Neuron (in vitro differentiated cells): Measurements from ENCODE around the gene PSMA6.
"Not testable (repeated sequence)": the region's sequence is repeated elsewhere in the genome, so short reads cannot be mapped to it uniquely, and the experiment has no call there.

ENCODE experiments used
- H2AFZ ChIP-seq: one replicate; pipeline ENCODE4 v1.6.1; 2013; ENCODE audit warnings: low read depth, mild to moderate bottlenecking, inconsistent platforms, low read length, moderate library complexity
- H3K27me3 ChIP-seq: one replicate; pipeline ENCODE4 v1.6.1; 2013; ENCODE audit warnings: low read length; ENCODE audit not compliant: insufficient read depth
- H3K36me3 ChIP-seq: one replicate; pipeline ENCODE4 v1.6.1; 2013; ENCODE audit warnings: low read length; ENCODE audit not compliant: insufficient read depth
- H3K4me1 ChIP-seq: one replicate; pipeline ENCODE4 v1.6.1; 2013; ENCODE audit warnings: low read length; ENCODE audit not compliant: insufficient read depth
- H3K4me3 ChIP-seq: 2 replicates; pipeline ENCODE4 v1.5.1; 2013; ENCODE audit warnings: mild to moderate bottlenecking, low read length, moderate library complexity
- H3K9me3 ChIP-seq: one replicate; pipeline ENCODE4 v1.6.1; 2013; ENCODE audit warnings: low read length

Gene PSMA6

DNA sequence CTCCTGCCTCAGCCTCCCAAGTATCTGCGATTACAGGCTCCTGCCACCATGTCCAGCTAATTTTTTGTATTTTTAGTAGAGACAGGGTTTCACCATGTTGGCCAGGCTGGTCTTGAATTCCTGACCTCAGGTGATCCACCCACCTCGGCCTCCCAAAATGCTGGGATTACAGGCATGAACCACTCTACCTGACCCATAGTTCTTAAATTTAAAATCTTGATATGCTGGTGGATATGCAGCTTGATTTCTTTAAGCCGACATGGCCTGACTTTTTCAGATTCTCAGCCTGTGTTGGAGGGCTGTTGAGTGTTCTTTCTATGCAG is 44.0 kb downstream of the PSMA6 start:
- H3K9me3 ChIP-seq, H3K27me3 ChIP-seq, H2AFZ ChIP-seq, H3K4me3 ChIP-seq, H3K36me3 ChIP-seq: not testable (repeated sequence)
- peaks cover 26% of the 10 kb centered on the region for H3K4me1 ChIP-seq

DNA sequence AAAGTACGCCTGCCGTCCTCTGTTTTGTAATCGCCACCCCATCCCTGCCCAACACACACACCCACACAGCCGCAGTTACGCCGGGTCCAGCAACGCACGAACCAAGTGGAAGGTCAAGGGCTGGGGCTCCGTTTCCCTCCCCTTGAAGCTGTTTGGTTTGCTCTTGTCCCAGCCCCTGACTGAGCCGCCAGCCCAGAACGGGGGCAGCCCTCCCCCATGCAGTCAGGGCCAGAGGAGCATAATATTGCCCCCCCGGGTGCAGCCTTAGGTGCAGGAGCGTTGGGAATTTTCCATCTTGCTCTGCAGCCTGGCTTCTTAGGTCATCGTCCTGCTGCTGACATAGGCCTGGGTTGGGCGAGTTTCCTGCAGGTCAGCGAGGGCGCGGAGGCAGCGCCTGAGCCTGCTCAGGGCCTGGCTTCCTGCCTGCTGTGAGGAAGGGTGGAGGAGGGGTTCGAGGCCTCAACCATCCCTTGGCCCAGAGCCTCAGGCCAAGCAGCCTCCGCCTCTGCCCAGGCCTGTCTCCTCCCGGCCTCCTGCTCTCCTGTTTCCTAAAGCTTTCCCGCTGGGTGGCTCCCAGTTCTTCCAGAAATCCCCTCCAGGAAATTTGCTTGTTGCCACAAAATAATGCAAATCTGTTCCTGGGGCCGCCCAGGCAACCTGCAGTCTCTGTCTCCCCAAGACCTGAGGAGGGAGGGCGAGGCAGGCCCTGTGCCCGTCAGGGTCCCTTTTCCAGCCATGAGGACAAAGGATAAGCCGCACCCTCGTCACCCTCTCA is 44.5 kb downstream of the PSMA6 start:
- H2AFZ ChIP-seq = no peak overlapping the region
- H3K36me3 ChIP-seq = no peaks in the 10 kb centered on the region
- no peak overlapping the region for H3K4me3 ChIP-seq
- H3K9me3 ChIP-seq = no peaks in the 10 kb centered on the region
- H3K27me3 ChIP-seq = no peaks in the 10 kb centered on the region
- H3K4me1 ChIP-seq = peaks cover 26% of the 10 kb centered on the region

- Histone ChIP-seq H3K36me3 (no peaks in the 10 kb centered on the region), H3K4me3 (no peak overlapping the region), H3K4me1 (peaks cover 19% of the 10 kb centered on the region), H3K9me3 (no peaks in the 10 kb centered on the region), H3K27me3 (no peaks in the 10 kb centered on the region), H2AFZ (no peak overlapping the region)
These were observed 45.4 kb downstream of the PSMA6 start for GRCh38 chr14:35337269-35338255.

GRCh38 chr14:35338731-35339405 is 46.7 kb downstream of the PSMA6 start:
- Histone ChIP-seq H3K4me1 (peaks cover 10% of the 10 kb centered on the region), H3K4me3 (no peak overlapping the region), H2AFZ (no peak overlapping the region), H3K36me3 (no peaks in the 10 kb centered on the region), H3K9me3 (no peaks in the 10 kb centered on the region), H3K27me3 (no peaks in the 10 kb centered on the region)

DNA sequence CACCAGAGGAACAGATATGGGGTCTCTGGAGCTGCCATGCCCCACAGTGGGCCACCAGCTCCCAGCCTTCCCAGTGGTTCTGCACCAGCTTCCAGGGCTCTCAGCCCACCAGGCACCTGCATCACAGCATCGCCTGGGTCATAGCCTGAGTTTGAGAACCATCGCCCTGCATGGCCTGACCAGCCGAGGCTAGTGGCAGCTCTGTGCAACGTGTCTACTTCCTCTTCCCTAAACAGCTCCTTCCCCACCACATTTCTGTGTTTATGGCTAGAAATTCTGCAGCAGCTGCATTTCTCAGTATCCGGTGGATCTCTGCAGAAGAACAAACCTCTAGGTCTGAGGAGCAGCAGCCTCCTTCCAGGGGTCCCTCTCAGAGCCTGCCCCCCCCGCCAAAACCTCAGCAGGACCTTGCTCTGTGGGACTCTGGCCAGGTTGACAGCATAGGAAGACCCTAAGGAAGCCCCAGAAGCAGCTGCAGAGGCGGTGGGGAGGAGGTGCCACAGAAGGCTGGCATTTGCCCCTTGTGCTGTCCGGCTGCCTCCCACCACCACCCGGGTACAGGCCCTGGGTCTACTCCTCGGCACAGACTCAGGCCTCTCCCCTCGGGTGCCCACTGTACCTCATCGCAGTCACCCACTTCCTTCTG is 47.7 kb downstream of the PSMA6 start:
- no peaks in the 10 kb centered on the region for H3K36me3 ChIP-seq
- H3K4me3 ChIP-seq = no peak overlapping the region
- H3K4me1 ChIP-seq = peaks cover 10% of the 10 kb centered on the region
- no peaks in the 10 kb centered on the region for H3K9me3 ChIP-seq
- no peak overlapping the region for H2AFZ ChIP-seq
- no peaks in the 10 kb centered on the region for H3K27me3 ChIP-seq

- no peak overlapping the region for H3K4me3 ChIP-seq
- no peak overlapping the region for H2AFZ ChIP-seq
- no peaks in the 10 kb centered on the region for H3K9me3 ChIP-seq
- H3K36me3 ChIP-seq = no peaks in the 10 kb centered on the region
- no peaks in the 10 kb centered on the region for H3K27me3 ChIP-seq
- H3K4me1 ChIP-seq = peaks cover 10% of the 10 kb centered on the region
These were observed 48.7 kb downstream of the PSMA6 start for GRCh38 chr14:35340616-35341453.

- H3K36me3 ChIP-seq = no peaks in the 10 kb centered on the region
- no peaks in the 10 kb centered on the region for H3K27me3 ChIP-seq
- peaks cover 8% of the 10 kb centered on the region for H3K4me1 ChIP-seq
- no peak overlapping the region for H3K4me3 ChIP-seq
- no peak overlapping the region for H2AFZ ChIP-seq
- no peaks in the 10 kb centered on the region for H3K9me3 ChIP-seq
These were observed 49.2 kb downstream of the PSMA6 start for GRCh38 chr14:35341454-35341750.

GRCh38 chr14:35341751-35342488 is 49.7 kb downstream of the PSMA6 start:
- H3K4me3 ChIP-seq = no peak overlapping the region
- no peaks in the 10 kb centered on the region for H3K9me3 ChIP-seq
- no peaks in the 10 kb centered on the region for H3K36me3 ChIP-seq
- peaks cover 4% of the 10 kb centered on the region for H3K4me1 ChIP-seq
- H3K27me3 ChIP-seq = no peaks in the 10 kb centered on the region
- H2AFZ ChIP-seq = no peak overlapping the region

GRCh38 chr14:35342489-35343010 is 50.4 kb downstream of the PSMA6 start:
- Histone ChIP-seq H3K9me3 (no peaks in the 10 kb centered on the region), H3K36me3 (no peaks in the 10 kb centered on the region), H3K4me1 (peaks cover 10% of the 10 kb centered on the region), H3K27me3 (no peaks in the 10 kb centered on the region), H3K4me3 (no peak overlapping the region), H2AFZ (no peak overlapping the region)

DNA sequence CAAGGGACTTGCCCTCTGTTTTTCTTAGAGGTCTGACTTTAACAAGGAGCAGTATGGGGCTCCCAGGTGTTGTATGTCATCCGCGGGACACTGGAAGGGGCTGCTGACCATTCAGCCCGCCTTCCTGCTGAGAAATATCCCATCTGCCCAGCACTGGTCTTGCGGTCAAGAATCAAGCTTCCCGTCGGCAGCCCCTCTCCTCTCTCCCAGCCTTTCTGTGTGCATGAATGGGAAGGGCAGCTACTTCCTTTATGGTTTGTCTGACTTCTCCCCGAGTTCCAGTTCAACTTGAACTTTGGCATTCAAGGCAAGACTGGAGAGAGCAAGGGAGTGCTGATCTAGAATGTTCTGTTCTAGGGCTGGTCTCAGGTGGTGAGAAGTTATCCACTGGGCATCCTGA is 51.5 kb downstream of the PSMA6 start:
- no peak overlapping the region for H3K4me3 ChIP-seq
- H3K27me3 ChIP-seq = no peaks in the 10 kb centered on the region
- peaks cover 14% of the 10 kb centered on the region for H3K4me1 ChIP-seq
- H3K9me3 ChIP-seq = no peaks in the 10 kb centered on the region
- no peaks in the 10 kb centered on the region for H3K36me3 ChIP-seq
- no peak overlapping the region for H2AFZ ChIP-seq

DNA sequence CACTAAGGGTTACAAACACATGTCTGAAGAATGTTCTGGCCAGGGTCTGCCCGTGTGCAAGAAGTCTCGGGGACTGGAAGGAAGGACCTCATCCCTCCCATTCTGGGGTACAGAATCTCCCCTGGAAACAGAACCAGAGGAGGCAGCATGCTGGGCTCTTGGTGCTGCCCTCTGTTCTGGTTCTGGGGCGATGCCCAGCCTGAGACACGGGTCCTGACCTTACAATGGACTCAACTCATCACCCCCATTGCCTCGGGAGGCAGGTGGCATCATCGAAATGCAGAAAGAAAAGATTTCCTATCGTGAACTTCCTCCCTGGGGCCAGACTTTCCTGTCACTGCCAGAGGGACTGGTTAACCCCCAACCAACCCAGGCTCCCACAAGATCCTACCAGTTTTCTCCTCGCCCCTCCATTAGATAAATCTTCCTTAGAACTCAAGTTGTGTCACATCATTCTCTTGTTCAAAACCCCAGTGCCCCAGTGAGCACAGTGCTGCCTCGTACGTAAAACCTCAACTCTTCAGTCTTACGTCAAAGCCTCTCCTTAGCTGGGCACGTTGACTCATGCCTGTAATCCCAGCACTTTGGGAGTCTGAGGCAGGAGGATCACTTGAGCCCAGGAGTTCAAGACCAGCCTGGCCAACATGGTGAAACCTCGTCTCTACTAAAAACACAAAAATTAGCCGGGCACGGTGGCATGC is 52.1 kb downstream of the PSMA6 start:
- Histone ChIP-seq H3K4me1 (peaks cover 14% of the 10 kb centered on the region), H3K27me3 (no peaks in the 10 kb centered on the region), H2AFZ (no peak overlapping the region), H3K36me3 (no peaks in the 10 kb centered on the region), H3K9me3 (no peaks in the 10 kb centered on the region), H3K4me3 (no peak overlapping the region)
